Mammary microvascular endothelial cell (primary cell): ENCODE results near the gene MLLT3. TPM values are rescaled to one million over a fixed set of nuclear protein-coding genes. Genes with fewer than 3 reads are reported as not detected.

Experiments
- total RNA-seq: library from RNA; depleted of rRNA; stranded (reverse); fragments of >200 nt; gene quantifications from 2 replicates; pipeline ENCODE4 v1.2.3, GENCODE V29; 2015

Gene MLLT3
- 3.4 and 8.3 TPM in 2 replicates for total RNA-seq

GRCh38 chr9:20622330-20623020 is at the start of gene MLLT3:
Gene MLLT3 (minus strand): TSS chr9:20622499.

Other genes with a start within 250 kb of the MLLT3 start
- gene FOCAD, start 61.8 kb upstream of the MLLT3 start, total RNA-seq: 43.5 and 49.9 TPM in 2 replicates